Measurements from ENCODE around the gene CBY1.

The CBY1 gene

DNA sequence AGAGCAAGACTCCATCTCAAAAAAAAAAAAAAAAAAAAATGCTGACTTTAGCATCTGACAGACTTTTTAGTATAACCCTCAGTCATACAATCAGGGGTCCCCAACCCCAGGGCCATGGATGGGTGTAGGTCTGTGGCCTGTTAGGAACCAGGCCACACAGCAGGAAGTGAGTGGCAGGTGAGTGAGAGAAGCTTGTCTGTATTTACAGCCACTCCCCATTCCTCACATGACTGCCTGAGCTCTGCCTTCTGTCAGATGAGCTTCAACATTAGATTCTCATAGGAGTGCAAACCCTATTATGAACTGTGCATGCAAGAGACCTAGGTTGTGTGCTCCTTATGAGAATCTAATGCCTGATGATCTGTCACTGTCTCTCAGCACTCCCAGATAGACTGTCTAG lies 3.6 kb upstream of the CBY1 start:
- DNase-seq: no peak

DNA sequence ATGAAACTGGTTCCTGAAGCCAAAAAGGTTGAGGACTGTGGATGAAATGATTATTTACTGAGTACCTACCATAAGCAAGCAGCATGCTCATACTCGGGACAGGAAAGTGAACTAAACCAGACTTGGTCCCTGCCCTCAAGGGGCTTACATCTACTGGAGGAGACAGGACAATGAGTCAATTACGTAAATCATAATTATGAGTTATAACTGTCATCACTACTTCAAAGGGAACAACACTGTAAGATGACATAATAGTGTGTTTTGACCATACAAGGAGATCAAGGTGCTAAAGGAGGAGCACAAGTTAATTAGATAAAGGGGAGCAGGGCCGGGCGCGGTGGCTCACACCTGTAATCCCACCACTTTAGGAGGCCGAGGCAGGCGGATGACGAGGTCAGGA lies 2.7 kb upstream of the CBY1 start:
- no peak for DNase-seq

DNA sequence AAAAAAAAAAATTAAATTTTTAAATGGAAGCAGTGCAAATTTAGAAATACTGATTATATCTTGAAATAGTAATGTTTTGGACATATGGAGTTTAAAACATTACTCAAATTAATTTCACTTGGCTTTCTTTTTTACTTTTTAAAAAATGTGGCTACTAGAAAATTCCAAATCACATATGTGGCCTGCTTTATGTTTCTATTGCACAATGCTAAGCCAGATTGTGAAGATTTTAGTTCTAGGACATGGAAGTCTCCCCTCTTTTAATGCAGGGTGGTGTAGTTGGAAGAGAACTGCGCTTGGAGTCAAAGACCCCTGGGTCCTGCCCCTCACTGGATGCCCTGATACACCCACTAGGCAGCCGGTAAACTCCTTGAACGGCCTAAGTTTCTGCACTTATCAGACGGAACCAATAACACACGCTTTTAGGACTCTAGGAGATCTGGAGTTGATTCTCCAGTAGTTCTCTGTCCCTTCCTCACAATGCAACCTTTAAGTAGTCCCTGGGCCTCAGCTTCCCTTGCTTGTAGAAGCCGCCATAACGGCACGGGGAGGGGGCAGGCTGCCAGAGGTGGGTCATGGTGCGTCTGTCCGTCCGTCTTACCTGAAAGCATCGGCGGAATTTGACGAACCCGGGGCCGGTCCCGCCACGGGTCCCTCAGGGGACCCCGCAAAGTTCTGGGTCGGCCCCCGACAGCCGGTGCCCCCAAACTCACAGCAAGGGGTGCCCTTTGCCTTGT lies 751 bp upstream of the CBY1 start:
- peak; percentile 8 for DNase-seq

DNA sequence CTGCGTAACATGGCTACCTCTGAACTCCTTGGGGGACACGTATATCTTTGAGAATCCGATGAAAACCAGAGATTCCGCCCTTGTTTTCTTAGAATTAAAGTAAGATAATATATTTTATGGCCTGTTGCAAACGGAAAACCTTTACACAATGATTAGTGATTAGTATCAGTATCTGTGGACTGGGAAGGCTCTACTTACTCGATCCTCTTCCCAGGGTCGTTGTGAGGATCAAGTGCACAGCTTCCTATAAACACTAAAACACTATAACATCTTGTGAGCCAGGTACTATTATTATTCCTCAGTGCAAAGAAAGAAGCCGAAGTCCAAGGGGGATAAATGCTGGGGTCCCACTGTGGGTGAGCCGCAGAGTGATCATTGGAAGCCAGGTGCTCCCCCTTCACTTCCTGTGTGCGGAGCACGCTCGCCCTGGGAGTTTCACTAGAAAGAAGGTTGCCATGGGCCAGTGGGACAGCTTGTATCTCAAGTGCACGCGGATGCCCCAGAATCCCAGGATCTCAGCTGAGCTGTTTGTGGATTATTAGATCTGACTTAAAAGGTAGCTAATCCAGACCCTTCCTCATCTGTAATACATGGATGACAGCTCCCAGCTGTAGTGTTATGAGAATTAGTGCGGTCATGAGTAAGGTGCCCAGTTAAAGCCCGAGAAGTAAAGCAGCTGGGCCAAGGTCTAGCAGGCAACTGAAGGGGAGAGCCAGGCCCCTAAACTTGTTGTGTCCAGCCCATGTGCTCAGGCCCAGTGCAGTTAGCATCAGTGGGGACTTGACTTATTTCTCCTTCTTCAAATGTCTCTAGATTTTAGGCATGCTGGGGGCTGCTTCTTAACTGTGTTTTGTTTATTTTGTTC lies 839 bp downstream of the CBY1 start:
- no peak for DNase-seq

DNA sequence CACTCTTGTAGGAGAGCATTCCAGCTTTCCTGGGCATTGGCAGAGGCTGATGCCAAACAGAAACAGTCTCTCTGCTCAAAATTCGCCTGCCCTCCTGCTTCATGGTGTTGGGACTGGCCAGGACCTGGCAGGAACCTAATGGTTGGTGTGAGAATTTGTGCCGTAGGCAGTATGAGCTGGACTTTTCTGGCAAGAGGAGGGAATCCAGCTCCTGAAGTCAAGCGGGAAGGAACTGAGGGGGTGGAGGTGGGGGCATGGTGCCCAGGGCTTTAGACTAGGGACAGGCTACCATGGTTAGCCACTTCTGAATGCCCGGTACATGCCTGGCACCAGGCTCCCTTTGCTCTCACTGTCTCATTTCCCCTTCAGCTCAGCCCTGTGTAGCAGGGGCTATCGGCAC lies 18.4 kb downstream of the CBY1 start:
- no peak for DNase-seq

DNA sequence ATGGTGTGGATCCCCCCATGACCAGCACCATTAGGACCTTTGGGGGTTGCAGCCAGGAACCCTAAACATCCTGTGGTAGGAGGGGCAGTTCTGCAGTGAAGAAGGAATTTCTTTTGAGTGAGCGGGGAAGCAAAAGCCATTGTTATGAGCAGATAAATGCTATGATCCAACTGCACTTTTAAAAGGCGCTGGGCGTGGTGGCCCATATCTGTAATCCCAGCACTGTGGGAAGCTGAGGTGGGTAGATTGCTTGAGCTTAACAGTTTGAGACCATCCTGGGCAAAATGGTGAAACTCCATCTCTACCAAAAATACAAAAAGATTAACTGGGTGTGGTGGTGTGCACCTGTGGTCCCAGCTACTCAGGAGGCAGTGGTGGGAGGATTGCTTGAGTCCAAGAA lies 19.4 kb downstream of the CBY1 start:
- DNase-seq: no peak

DNA sequence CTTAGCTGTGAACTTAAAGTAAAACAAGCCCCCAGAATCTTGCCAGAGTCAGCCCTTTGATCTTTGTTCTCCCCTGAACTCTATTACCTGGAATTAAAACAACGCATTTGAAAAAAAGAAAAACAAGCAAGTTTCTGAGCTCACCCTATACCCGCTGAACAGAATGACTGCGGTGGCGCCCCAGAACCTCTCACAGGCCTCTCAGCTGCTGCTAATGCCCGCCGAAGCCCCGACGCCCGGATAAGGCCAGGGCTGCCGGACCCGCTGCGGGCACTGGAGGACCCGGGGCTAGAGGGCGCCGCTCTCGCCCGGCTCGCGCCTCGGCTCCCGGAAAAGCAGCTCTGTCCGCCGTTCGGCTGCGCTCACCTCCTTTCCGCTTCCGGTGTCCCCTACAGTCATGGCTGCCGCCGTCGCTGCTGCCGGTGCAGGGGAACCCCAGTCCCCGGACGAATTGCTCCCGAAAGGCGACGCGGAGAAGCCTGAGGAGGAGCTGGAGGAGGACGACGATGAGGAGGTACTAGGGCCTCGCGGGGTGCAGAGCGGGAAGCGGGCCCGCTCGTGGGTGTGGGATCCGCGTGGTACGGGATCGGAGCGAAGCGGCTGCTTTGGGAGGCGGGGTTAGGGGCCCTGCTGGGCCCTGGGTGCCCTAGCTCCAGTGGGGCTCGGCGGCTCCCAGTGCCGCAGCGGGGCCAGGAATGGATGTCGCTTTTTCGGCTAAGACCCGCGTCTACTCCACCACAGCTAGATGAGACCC lies 25.3 kb downstream of the CBY1 start, which contains the start of gene TOMM22:
Gene TOMM22 (plus strand): TSS at position 376 of the 754 bp plus-strand sequence. CDS start 22 bp downstream, at position 398.
- peak; percentile 81 for DNase-seq

DNA sequence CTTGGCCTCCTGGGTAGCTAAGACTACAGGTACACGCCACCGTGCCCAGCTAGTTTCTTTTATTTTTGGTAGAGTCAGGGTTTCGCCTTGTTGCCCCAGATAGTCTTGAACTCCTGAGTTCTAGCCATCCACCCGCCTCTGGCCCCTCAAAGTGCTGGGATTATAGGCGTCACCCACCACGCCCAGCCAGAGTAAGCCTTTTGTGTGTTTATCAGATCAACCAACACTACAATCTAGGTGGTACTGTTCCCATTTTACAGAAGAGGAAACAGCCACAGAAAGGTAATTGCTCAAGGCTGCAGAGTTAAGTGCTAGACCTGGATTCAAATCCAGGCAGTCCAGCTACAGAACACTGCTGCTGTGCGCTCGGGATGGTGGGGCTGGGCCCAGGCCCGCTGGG lies 28.5 kb downstream of the CBY1 start:
- DNase-seq: no peak

DNA sequence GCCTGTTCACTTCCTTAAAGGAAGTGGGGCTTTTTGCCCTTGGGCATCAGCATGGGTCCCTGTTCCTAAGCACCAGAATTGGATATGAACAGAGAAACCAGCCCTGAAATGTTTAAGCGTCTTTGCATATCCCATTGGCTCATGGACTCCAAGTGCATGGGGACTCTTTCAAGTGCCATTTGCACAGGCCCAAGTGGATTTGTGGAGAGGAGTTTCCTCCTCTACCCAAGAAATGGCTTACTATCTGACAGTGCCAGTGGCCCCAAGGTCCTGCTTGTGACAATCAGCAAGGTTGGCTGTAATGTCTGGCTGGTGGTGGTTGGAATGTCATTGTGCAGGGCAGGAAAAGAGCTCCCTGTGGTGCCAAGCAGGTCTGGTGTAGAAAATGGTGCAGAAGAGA lies 29.3 kb downstream of the CBY1 start:
- DNase-seq: no peak

DNA sequence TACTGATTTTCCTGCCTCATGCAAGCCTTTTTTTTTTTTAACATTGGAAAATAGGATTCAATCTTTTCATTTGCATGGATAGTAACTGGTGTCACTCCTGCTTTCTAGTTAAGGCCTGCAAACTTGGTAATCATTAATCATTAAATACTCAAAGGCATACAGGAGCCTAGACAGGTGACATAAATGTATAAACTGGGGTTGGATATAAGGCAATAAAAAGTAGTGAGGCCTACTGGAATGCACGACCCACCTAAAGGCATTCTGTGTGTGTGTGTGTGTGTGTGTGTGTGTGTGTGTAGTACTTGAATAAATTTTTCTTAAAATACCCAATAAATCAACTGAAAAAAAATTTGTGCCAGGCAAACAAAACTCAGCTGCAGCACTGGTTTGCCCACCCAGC lies 33.2 kb downstream of the CBY1 start:
- no peak for DNase-seq

DNA sequence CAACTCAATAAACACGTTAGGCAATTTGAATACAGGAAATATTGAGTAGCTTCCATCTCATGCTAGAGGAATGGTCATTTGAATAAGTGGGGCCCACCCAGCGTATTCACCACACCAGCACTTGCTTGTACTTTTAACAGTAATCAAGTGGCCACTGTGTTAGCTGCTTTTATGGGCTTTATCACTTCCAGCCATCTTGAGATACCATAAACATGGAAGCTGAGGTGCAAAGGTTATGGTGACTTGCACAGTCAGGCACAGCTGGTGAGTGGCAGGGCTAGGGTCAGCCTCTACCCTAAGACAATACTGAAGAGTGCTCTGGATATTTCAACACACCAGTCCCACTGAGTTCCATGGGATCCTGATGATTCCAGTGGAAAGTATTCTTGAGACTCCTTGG lies 37.6 kb downstream of the CBY1 start:
- no peak for DNase-seq

DNA sequence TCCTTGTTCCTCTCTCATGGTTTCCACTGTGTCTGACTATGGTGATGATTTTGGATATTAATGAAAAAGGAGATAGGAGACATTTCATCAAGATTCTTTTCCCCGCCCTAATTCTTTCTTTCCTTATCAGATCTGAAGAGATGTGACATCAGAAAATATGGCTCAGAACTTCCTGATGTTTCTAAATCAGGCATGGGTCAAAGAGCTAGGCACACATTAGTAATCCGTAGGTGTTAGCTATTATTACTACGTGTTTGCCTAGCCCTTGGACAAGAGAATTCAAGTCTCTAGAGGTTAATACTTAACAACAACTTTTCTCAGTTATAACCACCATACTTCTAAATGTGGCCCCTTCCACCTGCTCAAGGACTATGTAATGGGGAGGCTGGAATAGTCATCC lies 38.5 kb downstream of the CBY1 start:
- no peak for DNase-seq

DNA sequence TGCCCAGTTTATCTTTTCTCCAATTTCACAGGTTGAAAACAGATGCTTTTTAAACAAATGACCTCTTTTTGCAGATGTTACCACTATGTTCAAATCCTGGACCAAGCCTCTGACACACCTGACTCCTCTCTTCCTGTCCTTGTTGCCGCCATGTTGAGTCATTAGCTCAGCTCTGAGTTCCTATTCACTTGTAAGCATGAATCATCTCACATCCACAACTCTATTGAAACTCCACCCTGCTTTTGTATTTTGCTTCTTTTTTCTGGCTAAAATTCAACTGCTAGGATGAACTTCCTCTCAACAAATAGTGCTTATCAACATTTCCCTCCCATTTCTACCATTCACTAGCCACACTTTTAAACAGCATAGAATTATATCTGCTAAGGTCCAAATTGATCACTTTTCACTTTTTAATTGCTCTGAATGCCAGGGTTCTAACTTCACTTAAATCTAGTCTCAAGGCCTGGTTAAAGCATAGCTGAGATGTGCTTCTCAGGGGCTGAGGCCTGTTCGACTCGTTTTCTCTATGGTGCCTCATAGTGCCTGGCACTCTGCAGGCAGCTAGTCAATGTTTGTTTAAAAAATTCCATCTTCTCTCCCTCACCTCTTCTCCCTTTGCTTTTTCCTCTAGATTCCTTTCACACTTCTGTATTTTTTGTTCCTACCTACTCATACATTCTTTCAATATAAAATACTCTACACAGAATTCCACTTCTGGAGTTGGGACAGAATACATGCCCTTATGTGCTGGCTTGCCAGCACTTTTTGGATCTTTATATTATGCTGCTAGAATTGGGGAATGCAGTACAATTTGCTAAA lies 40.4 kb downstream of the CBY1 start:
- DNase-seq: no peak

DNA sequence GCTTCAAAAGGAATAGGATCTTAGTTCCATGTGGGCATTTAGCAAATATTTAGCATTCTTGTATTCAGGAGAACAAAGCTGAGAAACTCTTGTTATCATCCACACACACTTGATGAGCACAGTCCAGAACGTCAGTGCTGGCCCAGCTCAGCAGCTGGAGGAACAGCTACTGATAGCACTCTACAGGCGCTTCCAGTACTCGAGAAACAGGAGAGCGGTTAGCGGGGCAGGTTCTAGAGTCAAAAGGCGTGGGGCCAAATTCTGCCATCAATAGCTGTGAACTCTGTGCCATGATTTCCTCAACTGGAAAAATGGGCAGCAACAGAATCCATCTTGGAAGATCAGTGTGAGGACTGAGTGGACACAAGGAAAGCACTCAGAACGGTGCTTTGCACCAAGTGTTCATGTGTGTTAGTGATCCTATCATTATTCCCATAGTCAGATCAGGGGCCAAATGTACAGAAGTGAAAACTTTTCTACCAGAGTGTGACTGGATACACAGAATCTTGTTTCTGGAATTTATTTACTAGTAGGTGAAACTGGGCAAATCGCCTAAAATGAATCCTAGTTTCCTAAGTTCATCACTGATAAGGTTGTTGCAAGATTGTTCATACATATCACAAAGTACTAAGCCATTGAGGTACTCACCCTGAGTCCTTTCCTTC lies 41.1 kb downstream of the CBY1 start:
- DNase-seq: no peak

DNA sequence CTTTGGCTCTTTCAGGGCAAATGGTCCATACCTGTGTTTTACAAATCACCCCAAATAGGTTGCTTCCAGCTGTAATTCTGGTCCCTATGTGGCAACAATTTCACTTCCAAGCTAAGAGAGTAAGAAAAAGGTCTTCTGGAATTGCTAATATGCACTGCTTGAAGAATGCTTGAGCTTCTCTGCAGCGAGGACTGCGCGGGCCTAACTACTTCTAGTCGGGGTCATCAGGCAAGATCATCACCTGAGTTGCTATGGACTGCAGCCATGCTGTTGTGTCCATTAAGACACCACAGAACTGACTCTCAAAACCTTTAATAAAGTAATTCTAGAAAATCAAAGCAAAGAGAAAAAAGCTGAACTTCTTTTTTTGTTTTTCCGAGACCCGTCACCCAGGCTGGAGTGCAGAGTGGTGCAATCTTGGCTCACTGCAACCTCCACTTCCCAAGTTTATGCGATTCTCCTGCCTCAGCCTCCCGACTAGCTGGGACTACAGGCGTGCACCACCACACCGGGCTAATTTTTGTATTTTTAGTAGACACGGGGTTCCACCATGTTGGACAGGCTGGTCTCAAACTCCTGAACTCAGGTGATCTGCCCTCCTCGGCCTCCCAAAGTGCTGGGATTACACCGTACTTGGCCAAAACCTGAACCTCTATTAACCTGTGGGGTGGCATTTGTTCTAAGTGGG lies 42.1 kb downstream of the CBY1 start:
- no peak for DNase-seq

DNA sequence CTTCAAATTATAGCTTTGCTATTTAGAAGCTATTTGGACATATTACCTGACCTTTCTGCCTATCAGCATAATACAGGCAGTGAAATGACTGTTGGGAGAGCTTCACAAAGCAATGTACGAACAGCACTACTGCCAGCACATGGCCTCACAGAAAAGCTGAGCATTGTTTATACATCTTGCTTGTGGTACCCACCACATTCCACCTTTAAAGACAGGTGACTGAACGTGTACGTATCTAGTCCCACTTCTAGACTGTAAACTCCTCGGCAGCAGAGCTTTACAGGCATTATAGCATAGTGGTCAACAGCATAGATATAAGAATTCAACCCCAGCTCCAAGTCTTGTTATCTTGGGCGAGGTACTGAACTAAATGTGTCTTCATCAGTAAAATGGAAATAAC lies 42.7 kb downstream of the CBY1 start:
- DNase-seq: no peak

DNA sequence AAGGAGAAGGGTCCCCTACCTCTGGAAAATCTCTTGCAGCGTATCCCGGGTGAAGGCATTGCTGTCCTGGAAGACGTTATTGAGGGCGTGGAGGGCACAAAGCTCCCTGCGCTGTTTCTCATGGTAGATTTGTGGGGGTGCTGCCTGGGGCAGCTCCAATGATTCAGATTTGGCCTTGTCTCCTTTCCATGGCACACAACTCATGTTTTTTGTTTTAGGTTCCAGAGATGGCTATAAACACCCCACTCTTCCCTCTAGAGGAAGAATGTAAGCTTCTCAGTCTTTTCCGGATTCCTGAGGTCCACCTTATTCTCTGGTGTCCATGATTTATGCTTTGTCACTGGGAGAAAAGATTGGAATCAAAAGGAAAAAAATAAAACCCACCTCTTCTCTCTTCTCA lies 43.3 kb downstream of the CBY1 start:
- no peak for DNase-seq

DNA sequence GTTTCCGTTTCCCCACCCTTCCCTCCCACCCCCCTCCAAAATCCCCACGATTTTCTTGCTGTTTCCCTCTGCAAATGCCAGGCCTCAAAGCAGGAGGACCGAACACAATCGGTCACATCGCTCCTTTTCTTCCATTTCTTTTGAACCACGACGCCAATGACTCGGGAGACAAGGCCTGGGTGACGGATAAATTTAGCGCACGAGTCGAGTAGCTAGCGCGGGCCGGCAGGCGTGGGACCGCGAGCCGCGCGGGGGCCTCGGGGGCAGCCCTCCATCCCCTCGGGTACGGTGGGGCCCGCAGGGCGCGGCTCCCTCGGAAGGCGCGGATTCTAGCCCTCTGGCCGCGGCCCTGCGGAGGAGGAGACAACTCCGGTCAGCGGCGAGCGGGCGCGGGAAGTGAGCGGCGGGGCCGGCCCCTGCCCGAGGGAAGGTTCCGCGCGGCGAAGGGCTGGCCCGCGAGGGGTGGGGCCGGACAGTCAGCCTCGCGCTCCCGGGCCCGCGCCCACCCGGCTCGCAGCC lies 43.9 kb downstream of the CBY1 start:
- DNase-seq: no peak

DNA sequence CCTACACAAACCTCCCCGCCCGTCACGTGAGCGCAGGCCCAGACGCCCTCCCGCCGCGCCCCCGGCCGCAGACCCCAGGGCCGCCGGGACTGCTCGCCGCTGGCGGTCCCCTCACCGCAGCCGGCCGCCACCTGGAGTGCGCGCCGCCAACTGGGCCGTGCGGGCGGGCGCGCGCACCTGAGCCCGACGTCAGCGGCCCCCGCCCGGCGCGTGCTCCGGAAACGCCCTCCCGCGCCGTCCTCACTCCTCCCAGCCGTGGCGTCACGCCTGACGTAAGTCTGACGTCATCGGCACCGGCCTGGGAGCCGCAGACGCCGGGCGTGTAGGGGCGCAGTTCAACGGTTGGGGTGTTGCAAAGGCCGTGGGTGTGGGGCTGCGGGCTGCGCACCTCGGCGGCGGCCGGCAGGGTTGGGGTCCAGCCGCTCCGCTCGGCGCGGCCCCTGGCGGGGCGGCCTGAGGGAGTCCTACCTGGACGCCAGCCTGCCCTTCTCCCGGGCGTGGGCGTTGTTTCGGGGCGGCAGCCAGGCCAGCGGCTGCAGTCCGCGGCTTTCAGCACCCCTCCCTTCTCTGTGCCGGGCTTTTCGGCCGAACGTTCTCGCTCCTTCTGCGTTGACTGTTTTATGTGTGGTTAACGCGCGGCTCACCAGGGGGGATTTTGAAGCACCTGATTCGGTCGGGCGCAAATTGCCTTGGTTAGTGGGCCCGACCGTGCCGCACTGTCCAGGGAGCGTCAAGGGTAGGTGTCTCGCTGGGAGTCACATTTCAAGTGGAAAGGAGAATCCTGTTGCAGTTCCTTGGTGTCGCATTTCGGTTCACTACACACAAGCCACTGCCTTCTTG lies 44.6 kb downstream of the CBY1 start, which contains the start of gene JOSD1:
Gene JOSD1 (minus strand): TSS at position 155 of the 840 bp plus-strand sequence. CDS start 956 bp downstream, outside the sequence.
- peak; percentile 97 for DNase-seq

DNA sequence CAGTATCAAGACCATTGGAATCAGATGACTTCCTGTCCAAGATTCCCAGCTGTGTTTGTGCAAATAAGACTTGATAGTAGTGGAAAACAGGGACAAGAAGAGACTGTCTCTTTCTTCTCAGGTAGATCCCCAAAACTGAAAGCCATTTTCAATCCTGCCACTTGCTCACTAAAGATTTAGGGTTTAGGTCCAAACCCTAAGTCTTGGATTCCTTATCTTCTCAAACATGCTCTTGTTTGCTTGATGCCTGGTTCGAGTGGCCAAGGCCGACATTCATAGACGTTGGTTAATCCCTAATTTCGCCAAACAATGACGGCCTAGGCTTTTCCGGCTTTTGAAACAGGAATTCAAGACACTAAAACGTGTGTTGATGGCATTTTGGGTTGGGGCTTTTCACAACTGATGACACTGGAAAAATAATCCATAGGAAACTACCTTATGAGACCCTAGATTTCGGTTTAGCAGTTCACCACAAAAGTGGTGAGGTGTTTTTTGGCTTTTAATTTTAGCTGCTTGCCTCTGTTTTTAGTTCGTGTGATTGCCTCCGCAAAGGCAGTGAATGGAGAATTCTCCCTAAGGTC lies 48.3 kb downstream of the CBY1 start:
- no peak for DNase-seq

Data from NCI-H2171 (cell line).